ES-I3 (cell line): ENCODE results near the gene TOP2B.

Experiments
- H3K36me3 ChIP-seq: 2 replicates; pipeline ENCODE4 v1.6.1; 2013; ENCODE audit warnings: mild to moderate bottlenecking, low read length, control low read depth, moderate library complexity; ENCODE audit not compliant: insufficient read depth
- H3K4me1 ChIP-seq: 2 replicates; pipeline ENCODE4 v1.6.1; 2013; ENCODE audit warnings: mild to moderate bottlenecking, control low read depth, low read length; ENCODE audit not compliant: insufficient read depth
- H3K9ac ChIP-seq: 2 replicates; pipeline ENCODE4 v1.6.1; 2013; ENCODE audit warnings: low read depth, mild to moderate bottlenecking, low read length, moderate library complexity
- H3K9me3 ChIP-seq: 2 replicates; pipeline ENCODE4 v1.6.1; 2013; ENCODE audit warnings: mild to moderate bottlenecking, low read length, moderate library complexity; ENCODE audit not compliant: control insufficient read depth, insufficient read depth

Gene TOP2B

GRCh38 chr3:25620493-25620892, 44.2 kb downstream of the TOP2B start:
- Histone ChIP-seq H3K36me3 (peaks cover 15% of the 10 kb centered on the region), H3K4me1 (no peaks in the 10 kb centered on the region), H3K9me3 (no peaks in the 10 kb centered on the region), H3K9ac (no peak overlapping the region)

DNA sequence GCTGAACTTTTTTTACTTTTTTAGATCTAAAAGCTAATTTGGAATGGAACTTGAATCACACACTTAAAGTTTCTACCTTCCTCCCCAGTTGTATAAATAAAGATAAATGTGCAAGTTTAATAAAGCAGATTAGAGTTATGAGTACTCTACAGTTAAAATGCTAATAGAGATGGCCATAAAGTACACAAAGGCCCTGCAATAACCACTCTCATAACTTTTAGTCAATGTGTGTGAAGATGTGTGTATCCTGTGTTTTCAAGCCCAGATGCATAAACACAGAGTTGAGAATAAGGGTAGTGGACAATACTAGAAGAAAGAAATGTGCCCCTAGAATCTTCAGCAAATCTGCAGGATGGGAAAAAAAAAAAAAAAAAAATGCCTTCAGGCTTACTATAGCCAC, 45.3 kb downstream of the TOP2B start:
- no peaks in the 10 kb centered on the region for H3K9me3 ChIP-seq
- H3K9ac ChIP-seq = no peak overlapping the region
- peaks cover 12% of the 10 kb centered on the region for H3K36me3 ChIP-seq
- no peaks in the 10 kb centered on the region for H3K4me1 ChIP-seq

DNA sequence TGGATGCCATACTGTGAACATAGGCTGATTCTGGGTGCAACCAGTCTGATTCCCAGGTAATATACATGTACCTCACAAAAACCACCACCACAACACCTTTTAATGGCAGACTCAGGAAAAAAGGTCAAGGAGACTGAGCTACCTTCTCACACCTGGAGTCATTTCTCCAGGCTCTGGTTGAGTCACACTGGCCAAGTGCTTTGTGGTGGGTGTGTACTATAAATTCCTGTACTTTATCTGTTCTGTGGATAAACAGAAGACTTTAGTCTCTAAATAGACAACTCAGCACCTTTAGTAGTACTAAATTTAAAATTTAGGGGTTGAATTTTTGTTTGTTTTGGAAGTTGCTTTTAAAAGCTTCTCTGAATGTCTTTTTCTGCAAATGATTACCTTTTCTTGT, 46.7 kb downstream of the TOP2B start:
- Histone ChIP-seq H3K4me1 (no peaks in the 10 kb centered on the region), H3K36me3 (peaks cover 6% of the 10 kb centered on the region), H3K9ac (no peak overlapping the region), H3K9me3 (no peaks in the 10 kb centered on the region)

GRCh38 chr3:25611193-25611592, 53.5 kb downstream of the TOP2B start:
- peaks cover 11% of the 10 kb centered on the region for H3K36me3 ChIP-seq
- no peaks in the 10 kb centered on the region for H3K4me1 ChIP-seq
- H3K9me3 ChIP-seq = no peaks in the 10 kb centered on the region
- no peak overlapping the region for H3K9ac ChIP-seq

- no peak overlapping the region for H3K9ac ChIP-seq
- H3K9me3 ChIP-seq = no peaks in the 10 kb centered on the region
- no peaks in the 10 kb centered on the region for H3K4me1 ChIP-seq
- peaks cover 11% of the 10 kb centered on the region for H3K36me3 ChIP-seq
Observed at GRCh38 chr3:25610779-25611178, 53.9 kb downstream of the TOP2B start.

- Histone ChIP-seq H3K4me1 (no peaks in the 10 kb centered on the region), H3K9ac (no peak overlapping the region), H3K36me3 (peaks cover 11% of the 10 kb centered on the region), H3K9me3 (no peaks in the 10 kb centered on the region)
Observed at GRCh38 chr3:25610167-25610566, 54.5 kb downstream of the TOP2B start.

DNA sequence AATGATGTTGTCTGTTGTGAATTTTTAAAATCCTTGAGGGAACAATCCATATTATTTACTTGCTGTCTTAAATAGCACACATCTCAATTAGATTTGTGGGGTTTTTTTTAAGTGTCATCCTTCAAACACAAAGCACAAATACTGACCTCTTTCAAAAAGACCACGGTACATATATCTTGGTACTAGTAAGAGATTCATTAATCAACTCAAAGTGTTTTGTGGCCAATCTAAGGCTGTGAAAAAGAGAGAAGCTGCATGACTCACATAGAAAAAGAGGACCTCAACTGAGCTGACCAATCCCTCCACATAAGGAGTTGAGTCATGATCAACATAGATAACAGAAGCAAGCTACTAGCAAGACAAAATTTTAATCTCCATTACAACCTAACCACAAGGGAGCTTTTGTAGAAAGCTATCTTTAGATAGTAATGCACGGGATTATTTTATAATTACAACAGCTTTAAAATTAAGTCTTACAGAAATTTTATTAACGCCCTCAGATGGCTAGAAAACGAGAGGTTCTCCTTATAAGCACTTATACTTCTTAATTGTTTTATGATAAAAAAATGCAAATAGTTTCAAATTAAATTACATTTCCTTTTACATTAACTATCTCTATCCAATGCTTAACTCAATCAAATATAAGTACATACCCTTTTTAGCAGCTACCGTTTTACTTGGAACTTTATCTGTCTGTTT, 60.5 kb downstream of the TOP2B start:
- Histone ChIP-seq H3K9ac (no peak overlapping the region), H3K4me1 (no peaks in the 10 kb centered on the region), H3K9me3 (no peaks in the 10 kb centered on the region), H3K36me3 (peaks cover 5% of the 10 kb centered on the region; the same call in 1 of the 2 replicates)

GRCh38 chr3:25603703-25604102, 61.0 kb downstream of the TOP2B start:
- H3K9me3 ChIP-seq = no peaks in the 10 kb centered on the region
- H3K36me3 ChIP-seq = peaks cover 7% of the 10 kb centered on the region; the same call in 1 of the 2 replicates
- H3K4me1 ChIP-seq = no peaks in the 10 kb centered on the region
- no peak overlapping the region for H3K9ac ChIP-seq

DNA sequence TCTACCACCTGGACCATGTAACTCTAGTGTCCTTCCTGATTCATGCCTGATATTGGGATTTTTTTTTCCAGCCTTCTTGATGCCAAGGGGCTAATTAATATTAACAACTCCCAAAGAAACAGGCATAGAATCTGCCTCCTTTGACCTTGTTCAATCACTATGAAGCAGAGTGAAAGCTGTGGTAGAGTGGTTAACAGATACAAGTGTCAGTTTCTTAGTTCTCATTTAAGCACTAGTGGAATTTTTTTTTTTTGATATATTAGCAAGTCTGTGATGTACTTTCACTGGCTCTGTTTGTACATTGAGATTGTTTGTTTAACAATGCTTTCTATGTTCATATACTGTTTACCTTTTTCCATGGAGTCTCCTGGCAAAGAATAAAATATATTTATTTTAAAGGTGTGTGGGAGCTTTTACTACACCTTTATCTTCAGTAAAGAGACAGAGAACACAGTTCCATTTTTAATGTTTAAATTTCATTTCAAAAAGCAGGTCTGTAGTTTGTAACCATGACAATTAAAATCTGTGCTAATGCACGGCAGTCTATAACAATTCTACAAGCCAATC, 67.1 kb downstream of the TOP2B start:
- Histone ChIP-seq H3K9ac (no peak overlapping the region), H3K4me1 (peaks cover 3% of the 10 kb centered on the region), H3K9me3 (no peaks in the 10 kb centered on the region), H3K36me3 (peaks cover 3% of the 10 kb centered on the region; the same call in 1 of the 2 replicates)

GRCh38 chr3:25594007-25594502, 70.7 kb downstream of the TOP2B start:
- H3K9ac ChIP-seq = no peak overlapping the region
- peaks cover 3% of the 10 kb centered on the region for H3K4me1 ChIP-seq
- H3K9me3 ChIP-seq = no peaks in the 10 kb centered on the region
- no peaks in the 10 kb centered on the region for H3K36me3 ChIP-seq

GRCh38 chr3:25593001-25593400, 71.7 kb downstream of the TOP2B start:
- Histone ChIP-seq H3K36me3 (no peaks in the 10 kb centered on the region), H3K4me1 (peaks cover 3% of the 10 kb centered on the region), H3K9ac (no peak overlapping the region), H3K9me3 (no peaks in the 10 kb centered on the region)

DNA sequence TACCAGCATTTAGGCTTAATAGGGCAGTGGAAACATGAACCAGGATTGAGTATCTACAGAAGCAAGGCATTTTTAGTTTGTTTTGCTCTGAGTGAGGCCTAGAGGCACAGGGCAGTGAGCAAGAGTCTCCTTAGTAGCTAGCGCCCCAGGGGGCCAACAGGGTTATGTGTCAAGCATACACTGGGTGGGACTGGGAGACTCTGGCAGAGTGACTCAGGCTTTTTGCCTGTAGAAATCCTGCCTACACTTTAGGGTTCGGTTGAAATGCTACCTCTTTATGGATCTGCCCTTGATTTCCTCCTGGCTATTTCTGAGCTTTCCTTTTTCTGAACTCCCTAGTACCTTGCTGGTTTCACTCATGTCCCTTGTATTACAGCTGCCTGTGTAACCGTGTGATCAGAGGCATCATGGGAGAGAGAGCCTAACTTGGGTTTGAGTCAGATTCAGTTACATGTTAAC, 72.2 kb downstream of the TOP2B start:
- Histone ChIP-seq H3K9ac (no peak overlapping the region), H3K9me3 (no peaks in the 10 kb centered on the region), H3K36me3 (no peaks in the 10 kb centered on the region), H3K4me1 (peaks cover 3% of the 10 kb centered on the region)

GRCh38 chr3:25589783-25590258, 74.9 kb downstream of the TOP2B start:
- Histone ChIP-seq H3K9ac (no peak overlapping the region), H3K4me1 (peaks cover 8% of the 10 kb centered on the region), H3K9me3 (no peaks in the 10 kb centered on the region), H3K36me3 (no peaks in the 10 kb centered on the region)

- Histone ChIP-seq H3K9me3 (no peaks in the 10 kb centered on the region), H3K36me3 (no peaks in the 10 kb centered on the region), H3K4me1 (peaks cover 8% of the 10 kb centered on the region), H3K9ac (no peak overlapping the region)
Observed at GRCh38 chr3:25589104-25589782, 75.5 kb downstream of the TOP2B start.
